Measurements from ENCODE around the gene GIPC2. TPM values are rescaled to one million over a fixed set of nuclear protein-coding genes. Genes with fewer than 3 reads are reported as not detected.

GIPC2 gene
- polyA plus RNA-seq, 3 donors = not detected

- Mint-ChIP-seq H3K4me1 (peaks cover 12% of the 10 kb centered on the region), H3K27ac (no peak overlapping the region), H3K36me3 (peaks cover 0 to under 1% of the 10 kb centered on the region in 2 donors), H3K27me3 (ENCODE audit: low read depth in 3 of 3) (peaks cover 0 to 1% (median 0%) of the 10 kb centered on the region in 3 donors), H3K9me3 (no peaks in the 10 kb centered on the region), H3K4me3 (no peak overlapping the region)
- H3K4me2 ChIP-seq (replicated peaks; ENCODE audit: extremely low read depth, low read length, poor library complexity, severe bottlenecking) = no peak overlapping the region
- no peaks in the 10 kb centered on the region for H3K27me3 ChIP-seq (ENCODE audit: control insufficient read depth in 2 of 2, insufficient read depth in 2 of 2, low read length in 2 of 2)
- no peak for TF ChIP-seq CTCF (IDR thresholded peaks at IDR 0.05)
- no peaks in the 10 kb centered on the region for H3K36me3 ChIP-seq (replicated peaks in 1 of 2; ENCODE audit: control insufficient read depth in 1 of 2, insufficient read depth in 2 of 2, low read length in 2 of 2)
- H3K9ac ChIP-seq (ENCODE audit: insufficient read depth, low read length, poor library complexity, severe bottlenecking) = no peak overlapping the region
- H2AFZ ChIP-seq (ENCODE audit: insufficient read depth, low read depth, low read length, poor library complexity, severe bottlenecking) = no peak overlapping the region
- WGBS (ENCODE audit: insufficient coverage) = no CpG with 5 or more reads among the region's 4 CpGs
- no peak for DNase-seq
- no peak overlapping the region for H3K27ac ChIP-seq (ENCODE audit: low read depth in 1 of 2, low read length in 2 of 2)
- no peaks in the 10 kb centered on the region for H4K20me1 ChIP-seq (ENCODE audit: insufficient read depth, low read length)
- intact Hi-C loops (cut with micrococcal nuclease) = no loop called here
- H3K9me3 ChIP-seq (replicated peaks in 1 of 2; ENCODE audit: control insufficient read depth in 1 of 2, insufficient read depth in 1 of 2, low read length in 2 of 2) = no peaks in the 10 kb centered on the region
- peaks cover 2 to 25% of the 10 kb centered on the region in 2 donors for H3K4me1 ChIP-seq (ENCODE audit: control insufficient read depth in 1 of 2, insufficient read depth in 2 of 2, low read length in 2 of 2)
- H3K4me3 ChIP-seq (replicated peaks in 1 of 3; ENCODE audit: low read depth in 2 of 3, low read length in 3 of 3) = no peak overlapping the region
- peaks cover 10% of the 10 kb centered on the region for H3K79me2 ChIP-seq (ENCODE audit: insufficient read depth, low read length)
These were observed 38.0 kb upstream of the GIPC2 start for GRCh38 chr1:78007677-78008341.

DNA sequence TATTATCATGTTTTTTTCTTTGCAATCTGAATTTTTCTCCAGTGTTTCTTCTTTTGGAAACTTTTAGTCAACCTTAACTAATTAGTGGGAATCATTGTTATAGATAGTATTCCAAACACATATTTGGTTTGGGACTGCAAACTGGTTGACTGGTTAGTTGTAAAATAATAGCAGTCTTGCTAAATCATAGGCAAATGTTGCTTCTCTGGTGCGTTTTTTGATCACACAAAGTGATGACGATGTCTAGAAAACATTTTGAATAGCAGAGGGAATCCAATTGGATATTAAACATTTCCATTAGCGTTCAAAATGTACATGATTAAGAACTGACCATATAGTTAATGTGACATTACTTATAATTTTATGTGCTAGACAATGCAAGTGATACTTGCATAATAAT lies 36.5 kb upstream of the GIPC2 start:
- peaks cover 0 to 1% (median 0%) of the 10 kb centered on the region in 3 donors for H3K27me3 Mint-ChIP-seq (ENCODE audit: low read depth in 3 of 3)
- no peak overlapping the region for H3K9ac ChIP-seq (ENCODE audit: insufficient read depth, low read length, poor library complexity, severe bottlenecking)
- H3K79me2 ChIP-seq (ENCODE audit: insufficient read depth, low read length) = peaks cover 10% of the 10 kb centered on the region
- no peaks in the 10 kb centered on the region for H3K9me3 Mint-ChIP-seq
- no peak overlapping the region for H3K27ac ChIP-seq (ENCODE audit: low read depth in 1 of 2, low read length in 2 of 2)
- no peaks in the 10 kb centered on the region for H3K9me3 ChIP-seq (replicated peaks in 1 of 2; ENCODE audit: control insufficient read depth in 1 of 2, insufficient read depth in 1 of 2, low read length in 2 of 2)
- H3K4me2 ChIP-seq (replicated peaks; ENCODE audit: extremely low read depth, low read length, poor library complexity, severe bottlenecking) = no peak overlapping the region
- H3K36me3 Mint-ChIP-seq = peaks cover 5 to 8% of the 10 kb centered on the region in 2 donors
- no peaks in the 10 kb centered on the region for H3K27me3 ChIP-seq (ENCODE audit: control insufficient read depth in 2 of 2, insufficient read depth in 2 of 2, low read length in 2 of 2)
- no CpG with 5 or more reads among the region's 3 CpGs for WGBS (ENCODE audit: insufficient coverage)
- intact Hi-C loops (cut with micrococcal nuclease) = no loop called here
- no peak overlapping the region for H3K27ac Mint-ChIP-seq
- H3K4me3 Mint-ChIP-seq = no peak overlapping the region
- H3K4me1 Mint-ChIP-seq = peaks cover 5% of the 10 kb centered on the region
- DNase-seq = no peak
- no peak overlapping the region for H2AFZ ChIP-seq (ENCODE audit: insufficient read depth, low read depth, low read length, poor library complexity, severe bottlenecking)
- H3K36me3 ChIP-seq (replicated peaks in 1 of 2; ENCODE audit: control insufficient read depth in 1 of 2, insufficient read depth in 2 of 2, low read length in 2 of 2) = peaks cover 0 to 7% of the 10 kb centered on the region in 2 donors
- no peaks in the 10 kb centered on the region for H4K20me1 ChIP-seq (ENCODE audit: insufficient read depth, low read length)
- peaks cover 0 to 12% of the 10 kb centered on the region in 2 donors for H3K4me1 ChIP-seq (ENCODE audit: control insufficient read depth in 1 of 2, insufficient read depth in 2 of 2, low read length in 2 of 2)
- no peak for TF ChIP-seq CTCF (IDR thresholded peaks at IDR 0.05)
- H3K4me3 ChIP-seq (replicated peaks in 1 of 3; ENCODE audit: low read depth in 2 of 3, low read length in 3 of 3) = no peak overlapping the region
